Left ventricle myocardium inferior (tissue), 1 donor: Measurements from ENCODE around the gene ABR. TPM values are rescaled to one million over a fixed set of nuclear protein-coding genes. Genes with fewer than 3 reads are reported as not detected.
A peak's percentile ranks its signal among the peaks of the same experiment; 100 is the strongest.
"Not testable (repeated sequence)": the region's sequence is repeated elsewhere in the genome, so short reads cannot be mapped to it uniquely, and the experiment has no call there.

Experiments used
- DNase-seq: peaks from one replicate; pipeline ENCODE4 v3.0.0-alpha.2; 2020
- H3K27ac ChIP-seq: fragments of 200-600 bp; replicated peaks from 2 replicates; pipeline ENCODE4 v1.8.0; 2021
- H3K27me3 ChIP-seq: fragments of 200-600 bp; 2 replicates; pipeline ENCODE4 v1.8.0; 2021; ENCODE audit warnings: low read depth
- H3K36me3 ChIP-seq: fragments of 200-600 bp; 2 replicates; pipeline ENCODE4 v1.8.0; 2021
- H3K4me1 ChIP-seq: fragments of 200-600 bp; 2 replicates; pipeline ENCODE4 v1.8.0; 2021
- H3K4me3 ChIP-seq: fragments of 200-600 bp; 2 replicates; pipeline ENCODE4 v1.8.0; 2021; ENCODE audit warnings: mild to moderate bottlenecking, moderate library complexity
- H3K9me3 ChIP-seq: fragments of 200-600 bp; replicated peaks from 2 replicates; pipeline ENCODE4 v1.8.0; 2021
- CTCF ChIP-seq: fragments of 200-600 bp; IDR thresholded peaks from 2 replicates; pipeline ENCODE4 v1.8.0; 2021; ENCODE audit warnings: antibody characterized with exemption, mild to moderate bottlenecking, borderline replicate concordance
- intact Hi-C: fragments of 100-400 bp; cut with micrococcal nuclease; formaldehyde crosslinking; loops from one replicate; pipeline ENCODE4 v1.11.0; 2022
- total RNA-seq: library from RNA; stranded (reverse); fragmentation: NEBNext Ultra II Directional; extraction: Animal tissue kit (Norgen Biotek cat#: 25700); gene quantifications from one replicate; pipeline ENCODE4 v1.2.1, GENCODE V29; 2021
- donor health status: DM: no; HTN: yes; CAD: no; lungs with severe emphysema.

ABR gene
- total RNA-seq, 1 donor from 2014 or later, result 170 TPM

DNA sequence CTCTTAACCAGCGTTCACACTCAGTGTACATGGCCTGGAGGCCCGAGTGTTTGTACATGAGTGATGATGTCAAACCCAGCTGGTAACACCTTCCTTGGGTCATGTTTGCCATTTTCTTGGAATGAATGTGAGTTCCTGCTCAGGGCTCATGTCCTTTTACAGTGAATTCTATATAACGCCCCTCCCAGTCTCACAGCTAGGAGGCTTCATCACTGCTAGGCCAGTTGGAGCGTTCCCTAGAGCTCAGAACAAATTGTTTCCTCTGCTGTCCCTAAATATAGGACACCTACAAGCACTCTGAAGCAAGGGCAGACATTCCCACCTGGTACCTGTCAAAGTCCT lies 177.4 kb downstream of the ABR start:
- H3K27ac ChIP-seq, result peak overlapping the region; percentile 93
- intact Hi-C loops, result no loop called here
- peaks cover 64% of the 10 kb centered on the region for H3K36me3 ChIP-seq
- H3K4me3 ChIP-seq, result no peak overlapping the region
- peak; percentile 36 for TF ChIP-seq CTCF
- no peaks in the 10 kb centered on the region for H3K27me3 ChIP-seq
- DNase-seq, result no peak
- H3K9me3 ChIP-seq, result no peaks in the 10 kb centered on the region
- peaks cover 97% of the 10 kb centered on the region for H3K4me1 ChIP-seq

DNA sequence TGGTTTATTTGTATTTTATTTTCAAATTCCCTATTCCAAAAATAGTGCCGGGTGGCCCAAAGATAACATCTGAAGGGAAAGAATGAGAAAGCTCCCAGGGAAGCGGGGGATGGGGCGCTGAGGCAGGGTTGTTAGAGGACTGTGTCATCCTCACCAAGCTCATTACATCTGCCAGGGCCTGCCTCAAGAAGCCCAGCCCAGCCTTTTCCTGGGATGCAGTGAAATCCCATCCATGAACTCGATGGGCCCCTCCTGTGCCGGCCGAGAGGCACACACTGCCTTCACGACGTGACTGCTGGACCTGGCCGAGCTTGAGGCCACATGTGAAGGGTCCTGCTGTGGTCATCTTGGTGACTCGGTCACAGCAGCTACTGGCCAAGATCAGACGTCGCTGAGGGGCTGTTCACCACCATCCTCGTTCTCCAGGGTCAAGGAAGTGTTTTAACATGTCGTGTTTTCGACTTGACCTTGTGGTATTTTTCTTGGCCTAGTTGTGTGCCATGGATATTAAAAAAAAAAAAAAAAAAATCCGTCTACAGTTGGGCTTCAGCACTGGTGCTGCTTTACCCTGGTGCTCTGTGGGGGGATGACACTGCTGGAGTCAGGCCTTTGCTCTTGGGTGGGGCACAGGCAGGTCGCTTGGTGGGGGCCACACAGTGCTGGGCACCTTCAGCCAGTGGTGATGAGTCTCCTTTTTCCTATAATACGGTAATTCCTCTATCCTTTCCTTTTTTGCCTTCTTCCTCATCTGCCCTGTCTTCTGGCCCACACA lies 178.0 kb downstream of the ABR start:
- H3K9me3 ChIP-seq, result no peaks in the 10 kb centered on the region
- intact Hi-C loops, result no loop called here
- peak overlapping the region; percentile 10 for H3K4me3 ChIP-seq
- H3K27ac ChIP-seq, result peak overlapping the region; percentile 93
- no peak for TF ChIP-seq CTCF
- no peaks in the 10 kb centered on the region for H3K27me3 ChIP-seq
- peaks cover 59% of the 10 kb centered on the region for H3K36me3 ChIP-seq
- no peak for DNase-seq
- H3K4me1 ChIP-seq, result peaks cover 97% of the 10 kb centered on the region

- H3K4me1 ChIP-seq, result peaks cover 92% of the 10 kb centered on the region
- DNase-seq, result peak; percentile 56
- TF ChIP-seq CTCF, result no peak
- no peaks in the 10 kb centered on the region for H3K27me3 ChIP-seq
- peaks cover 52% of the 10 kb centered on the region for H3K36me3 ChIP-seq
- no peaks in the 10 kb centered on the region for H3K9me3 ChIP-seq
- H3K27ac ChIP-seq, result peak overlapping the region; percentile 93
- H3K4me3 ChIP-seq, result no peak overlapping the region
- intact Hi-C loops, result no loop called here
These were observed 179.0 kb downstream of the ABR start for GRCh38 chr17:1000597-1001461.

- DNase-seq, result no peak
- Histone ChIP-seq H3K4me1 (peaks cover 65% of the 10 kb centered on the region), H3K9me3 (no peaks in the 10 kb centered on the region), H3K4me3 (peak overlapping the region; percentile 96), H3K27ac (peak overlapping the region; percentile 93), H3K27me3 (no peaks in the 10 kb centered on the region), H3K36me3 (peaks cover 28% of the 10 kb centered on the region)
- intact Hi-C loops, result no loop called here
- TF ChIP-seq CTCF, result no peak
These were observed 181.7 kb downstream of the ABR start for GRCh38 chr17:998111-998510.

DNA sequence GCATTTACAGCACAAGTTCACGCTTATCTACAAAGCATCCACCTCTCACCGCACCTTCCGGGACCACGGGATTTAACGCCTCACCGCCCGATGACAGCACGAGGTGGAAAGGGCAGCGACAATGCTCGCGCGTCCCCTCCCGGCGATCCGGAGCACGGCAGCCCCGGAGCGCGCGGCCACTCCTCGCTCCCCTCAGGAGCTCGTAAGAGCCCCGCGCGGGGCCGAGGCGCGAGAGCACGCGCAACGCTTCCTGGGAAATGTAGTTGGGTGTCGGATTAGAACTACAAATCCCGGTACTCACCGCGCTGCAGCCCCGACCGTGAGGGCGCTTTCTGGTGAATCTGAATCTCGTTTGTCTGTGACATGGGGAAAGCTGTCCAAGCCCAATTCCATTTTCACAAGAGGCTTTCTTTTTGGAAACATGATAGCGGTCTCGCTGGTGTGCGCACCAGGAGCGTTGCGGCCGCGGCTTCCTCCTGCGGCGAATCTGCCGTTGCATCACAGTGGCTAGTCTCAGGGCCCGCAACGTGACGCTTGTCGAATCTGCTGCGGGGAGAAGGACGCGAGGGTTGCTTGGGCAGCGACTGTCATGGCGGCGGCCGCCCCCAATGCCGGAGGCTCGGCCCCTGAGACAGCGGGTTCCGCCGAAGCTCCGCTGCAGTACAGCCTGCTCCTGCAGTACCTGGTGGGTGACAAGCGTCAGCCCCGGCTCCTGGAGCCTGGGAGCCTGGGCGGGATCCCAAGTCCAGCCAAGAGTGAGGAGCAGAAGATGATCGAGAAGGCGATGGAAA lies 183.0 kb downstream of the ABR start, which contains the start of gene TIMM22:
TIMM22 (plus strand) TSS at position 576 of the 791 bp plus-strand sequence; CDS start at position 590, 14 bp downstream.
- no peaks in the 10 kb centered on the region for H3K9me3 ChIP-seq
- H3K4me1 ChIP-seq, result peaks cover 52% of the 10 kb centered on the region
- H3K27me3 ChIP-seq, result no peaks in the 10 kb centered on the region
- peak; percentile 92 for DNase-seq
- peak within 1 kb of the TSS; percentile 96 for H3K4me3 ChIP-seq
- peak within 1 kb of the TSS; percentile 93 for H3K27ac ChIP-seq
- H3K36me3 ChIP-seq, result peaks cover 23% of the 10 kb centered on the region
- intact Hi-C loops, result no loop called here
- TF ChIP-seq CTCF, result peak; percentile 97

- H3K9me3 ChIP-seq, H3K27ac ChIP-seq, H3K27me3 ChIP-seq, H3K4me3 ChIP-seq, intact Hi-C loops, DNase-seq: not testable (repeated sequence)
- Histone ChIP-seq H3K4me1 (peaks cover 37% of the 10 kb centered on the region), H3K36me3 (peaks cover 11% of the 10 kb centered on the region)
These were observed 184.5 kb downstream of the ABR start for GRCh38 chr17:995324-995723.
